ENCODE data around the gene BEST1.
"Not testable (repeated sequence)": the region's sequence is repeated elsewhere in the genome, so short reads cannot be mapped to it uniquely, and the experiment has no call there.

Gene BEST1

DNA sequence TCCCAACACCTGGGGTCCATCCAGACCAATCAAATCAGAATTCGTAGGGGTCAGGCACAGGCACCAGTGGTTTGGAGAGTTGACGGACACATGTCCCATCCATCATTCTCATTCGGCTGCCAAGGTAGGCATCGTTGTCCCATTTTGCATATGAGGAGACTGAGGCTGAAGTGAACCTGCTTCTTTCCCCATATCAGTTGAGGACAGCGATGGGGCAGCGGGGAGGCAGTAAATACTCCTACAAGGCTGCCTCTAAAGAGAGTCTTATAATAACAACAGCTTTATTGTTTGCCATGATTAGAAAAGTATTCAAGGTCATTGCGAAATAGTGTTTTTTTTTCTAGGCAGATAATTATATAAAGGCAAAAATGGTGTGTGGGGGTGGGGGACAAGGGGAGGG is 1.6 kb upstream of the BEST1 start:
- DNase-seq (ENCODE audit: low spot score), result no peak

- peak; percentile 98 for DNase-seq (ENCODE audit: low spot score)
Measured at GRCh38 chr11:61949169-61950034, 749 bp upstream of the BEST1 start.

DNA sequence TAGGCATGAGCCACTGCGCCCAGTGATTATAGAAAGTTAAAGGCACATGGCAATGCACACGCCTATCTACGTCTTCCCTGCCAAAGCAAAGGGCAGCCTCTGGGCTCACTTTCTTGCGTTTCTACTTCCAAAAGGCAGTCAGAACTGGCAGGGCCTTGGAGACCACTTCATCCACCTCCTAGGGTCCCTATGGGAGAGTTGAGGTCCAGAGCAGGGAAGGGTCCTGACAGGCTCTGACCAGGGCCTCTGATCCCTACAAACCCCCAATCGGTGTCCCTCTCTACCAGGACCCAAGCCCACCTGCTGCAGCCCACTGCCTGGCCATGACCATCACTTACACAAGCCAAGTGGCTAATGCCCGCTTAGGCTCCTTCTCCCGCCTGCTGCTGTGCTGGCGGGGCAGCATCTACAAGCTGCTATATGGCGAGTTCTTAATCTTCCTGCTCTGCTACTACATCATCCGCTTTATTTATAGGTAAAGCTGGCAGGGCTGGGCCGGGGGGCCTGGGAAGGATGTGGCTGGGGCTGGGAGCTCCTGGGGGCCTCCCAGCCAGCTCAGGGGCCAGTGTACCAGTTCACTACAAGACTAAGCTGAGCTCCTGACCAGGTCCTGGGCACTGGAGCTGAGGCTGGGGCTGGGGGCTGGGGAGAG is 1.5 kb downstream of the BEST1 start:
- DNase-seq (ENCODE audit: low spot score), result no peak

- DNase-seq (ENCODE audit: low spot score), result no peak
Measured at GRCh38 chr11:61952882-61953281, 2.7 kb downstream of the BEST1 start.

- not testable (repeated sequence) for DNase-seq (ENCODE audit: low spot score)
Measured at GRCh38 chr11:61953632-61954031, 3.5 kb downstream of the BEST1 start.

GRCh38 chr11:61954106-61954850 is 4.1 kb downstream of the BEST1 start:
- DNase-seq (ENCODE audit: low spot score), result no peak

DNA sequence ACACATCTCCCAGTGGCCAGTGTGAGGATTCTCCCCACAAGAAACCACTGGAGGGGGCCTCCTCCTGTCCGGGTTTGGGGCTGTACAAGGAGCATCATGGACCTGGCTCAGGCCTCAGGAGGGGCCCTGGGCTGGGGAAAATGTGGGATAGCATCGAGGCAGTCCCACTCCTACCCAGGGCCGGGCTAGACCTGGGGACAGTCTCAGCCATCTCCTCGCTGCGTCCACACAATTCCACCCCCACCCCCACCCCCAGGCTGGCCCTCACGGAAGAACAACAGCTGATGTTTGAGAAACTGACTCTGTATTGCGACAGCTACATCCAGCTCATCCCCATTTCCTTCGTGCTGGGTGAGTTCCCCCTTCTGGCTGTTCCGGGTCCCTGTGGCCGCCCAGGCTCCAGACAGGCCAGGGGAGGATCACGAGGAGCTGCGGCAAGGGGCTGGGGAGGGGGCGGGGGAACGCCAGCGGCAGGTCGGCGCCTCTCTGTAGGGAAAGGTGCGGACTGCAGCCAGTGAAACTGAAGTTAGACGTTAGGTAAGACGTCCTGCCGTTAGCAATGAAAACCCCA is 4.8 kb downstream of the BEST1 start:
- no peak for DNase-seq (ENCODE audit: low spot score)

GRCh38 chr11:61955422-61956135 is 5.4 kb downstream of the BEST1 start:
- no peak for DNase-seq (ENCODE audit: low spot score)

DNA sequence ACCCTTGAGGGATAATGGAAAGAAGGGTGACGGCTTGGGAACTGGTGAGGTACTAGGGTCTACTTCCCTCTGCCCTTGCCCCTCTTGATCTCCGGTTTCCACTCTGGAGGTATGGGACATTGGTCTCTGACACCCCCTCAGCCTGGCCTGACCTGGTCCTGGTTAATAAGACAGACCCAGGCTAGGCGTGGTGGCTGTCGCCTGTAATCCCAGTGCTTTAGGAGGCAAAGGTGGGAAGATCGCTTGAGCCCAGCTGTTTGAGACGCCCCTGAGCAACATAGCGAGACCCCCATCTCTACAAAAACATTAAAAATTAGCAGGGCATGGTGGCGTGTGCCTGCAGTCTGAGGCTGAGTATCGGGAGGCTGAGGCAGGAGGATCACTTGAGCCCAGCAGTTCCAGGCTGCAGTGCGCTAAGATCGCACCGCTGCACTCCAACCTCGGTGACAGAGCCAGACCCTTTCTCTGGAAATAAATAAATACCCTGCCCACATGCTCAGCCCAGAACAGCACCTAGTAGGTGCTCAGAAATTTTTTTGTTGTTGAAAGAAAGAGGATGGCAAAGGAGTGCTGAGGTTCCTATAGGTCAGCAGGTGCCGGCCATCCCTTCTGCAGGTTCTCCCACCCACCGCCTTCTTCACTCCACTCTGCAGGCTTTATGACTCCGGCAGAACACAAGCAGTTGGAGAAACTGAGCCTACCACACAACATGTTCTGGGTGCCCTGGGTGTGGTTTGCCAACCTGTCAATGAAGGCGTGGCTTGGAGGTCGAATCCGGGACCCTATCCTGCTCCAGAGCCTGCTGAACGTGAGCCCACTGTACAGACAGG is 6.3 kb downstream of the BEST1 start:
- no peak for DNase-seq (ENCODE audit: low spot score)

DNA sequence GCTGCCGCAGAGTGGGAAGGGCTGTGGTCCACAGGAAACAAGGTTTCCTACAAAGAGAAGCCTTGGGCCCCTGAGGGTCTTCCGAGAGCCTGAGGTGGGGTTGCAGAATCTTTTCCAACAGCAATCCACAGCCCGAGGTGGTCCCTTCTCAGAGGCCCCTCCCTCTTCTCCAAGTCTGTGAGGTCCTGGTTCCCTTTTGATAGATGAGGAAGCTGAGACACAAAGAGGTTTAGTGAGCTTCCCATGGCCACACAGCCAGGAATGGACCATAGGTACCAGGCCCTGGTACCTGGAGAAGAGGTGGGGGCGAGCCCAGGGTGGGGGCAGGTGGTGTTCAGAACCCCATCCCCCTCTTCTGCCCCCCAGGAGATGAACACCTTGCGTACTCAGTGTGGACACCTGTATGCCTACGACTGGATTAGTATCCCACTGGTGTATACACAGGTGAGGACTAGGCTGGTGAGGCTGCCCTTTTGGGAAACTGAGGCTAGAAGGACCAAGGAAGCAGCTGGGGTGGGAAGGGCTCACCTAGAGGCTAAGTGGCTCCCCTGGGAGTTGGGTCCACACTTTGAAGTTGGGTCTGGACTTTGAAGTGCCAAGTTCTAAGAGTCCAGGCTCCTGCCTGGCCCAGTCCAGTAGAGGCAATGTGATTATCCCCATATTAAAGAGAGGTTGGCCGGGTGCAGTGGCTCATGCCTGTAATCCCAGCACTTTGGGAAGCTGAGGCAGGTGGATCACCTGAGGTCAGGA is 7.0 kb downstream of the BEST1 start:
- no peak for DNase-seq (ENCODE audit: low spot score)

GRCh38 chr11:61958590-61958989 is 8.4 kb downstream of the BEST1 start:
- DNase-seq (ENCODE audit: low spot score), result no peak

- no peak for DNase-seq (ENCODE audit: low spot score)
Measured at GRCh38 chr11:61959114-61959513, 9.0 kb downstream of the BEST1 start.

DNA sequence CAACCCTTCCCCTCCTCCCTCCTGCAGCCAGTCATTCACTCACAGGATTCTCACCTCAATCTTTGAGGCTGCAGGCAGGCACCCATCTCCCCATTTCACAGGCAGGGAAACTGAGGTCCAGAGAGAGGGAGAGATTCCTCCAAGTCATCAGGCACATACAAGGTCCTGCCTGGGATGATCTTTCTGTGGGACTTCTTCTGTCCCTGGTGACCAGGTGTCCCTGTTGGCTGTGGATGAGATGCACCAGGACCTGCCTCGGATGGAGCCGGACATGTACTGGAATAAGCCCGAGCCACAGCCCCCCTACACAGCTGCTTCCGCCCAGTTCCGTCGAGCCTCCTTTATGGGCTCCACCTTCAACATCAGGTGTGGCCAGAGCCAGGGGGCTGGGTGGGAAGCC is 9.5 kb downstream of the BEST1 start:
- DNase-seq (ENCODE audit: low spot score), result no peak

GRCh38 chr11:61960532-61960931 is 10.4 kb downstream of the BEST1 start:
- no peak for DNase-seq (ENCODE audit: low spot score)

DNA sequence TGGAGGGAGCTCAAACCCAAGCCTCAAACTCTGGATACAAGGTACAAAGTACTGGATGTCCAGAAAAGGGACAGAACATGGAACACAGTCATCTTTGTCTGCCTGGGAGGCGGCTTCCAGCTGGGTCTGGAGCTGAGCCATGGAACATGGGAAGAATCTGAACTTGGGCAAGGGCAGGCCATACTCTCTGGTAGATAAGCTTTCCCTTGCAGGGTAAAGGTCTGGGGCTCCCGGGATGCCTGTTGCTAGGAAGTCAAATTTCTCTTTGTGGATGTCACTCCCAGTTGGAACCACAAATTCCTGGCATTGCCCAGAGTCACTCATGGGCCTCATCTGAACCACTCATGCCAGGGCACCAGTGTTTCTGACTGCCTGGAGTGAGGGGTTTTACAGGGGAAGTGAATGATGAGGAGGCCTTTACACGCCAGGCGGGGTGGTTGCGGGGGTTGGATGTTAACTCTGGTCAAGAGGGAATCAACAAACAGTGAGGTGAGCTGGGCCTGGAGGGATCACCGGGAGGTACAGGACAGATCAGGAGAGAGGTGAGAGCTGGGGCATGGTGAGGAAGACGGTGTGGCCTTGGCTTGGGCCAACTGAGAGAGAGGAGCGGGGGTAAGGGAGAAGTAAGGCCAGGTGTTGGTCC is 11.5 kb downstream of the BEST1 start:
- peak; percentile 46 for DNase-seq (ENCODE audit: low spot score)

DNA sequence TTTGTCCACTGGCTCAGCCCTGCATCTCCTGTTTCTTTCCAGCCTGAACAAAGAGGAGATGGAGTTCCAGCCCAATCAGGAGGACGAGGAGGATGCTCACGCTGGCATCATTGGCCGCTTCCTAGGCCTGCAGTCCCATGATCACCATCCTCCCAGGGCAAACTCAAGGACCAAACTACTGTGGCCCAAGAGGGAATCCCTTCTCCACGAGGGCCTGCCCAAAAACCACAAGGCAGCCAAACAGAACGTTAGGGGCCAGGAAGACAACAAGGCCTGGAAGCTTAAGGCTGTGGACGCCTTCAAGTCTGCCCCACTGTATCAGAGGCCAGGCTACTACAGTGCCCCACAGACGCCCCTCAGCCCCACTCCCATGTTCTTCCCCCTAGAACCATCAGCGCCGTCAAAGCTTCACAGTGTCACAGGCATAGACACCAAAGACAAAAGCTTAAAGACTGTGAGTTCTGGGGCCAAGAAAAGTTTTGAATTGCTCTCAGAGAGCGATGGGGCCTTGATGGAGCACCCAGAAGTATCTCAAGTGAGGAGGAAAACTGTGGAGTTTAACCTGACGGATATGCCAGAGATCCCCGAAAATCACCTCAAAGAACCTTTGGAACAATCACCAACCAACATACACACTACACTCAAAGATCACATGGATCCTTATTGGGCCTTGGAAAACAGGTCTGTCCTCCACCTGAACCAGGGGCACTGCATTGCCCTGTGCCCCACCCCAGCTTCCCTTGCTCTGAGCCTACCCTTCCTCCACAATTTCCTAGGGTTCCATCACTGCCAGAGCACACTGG is 12.3 kb downstream of the BEST1 start:
- DNase-seq (ENCODE audit: low spot score), result peak; percentile 46

GRCh38 chr11:61963016-61963281 is 12.8 kb downstream of the BEST1 start:
- DNase-seq (ENCODE audit: low spot score), result peak; percentile 39

DNA sequence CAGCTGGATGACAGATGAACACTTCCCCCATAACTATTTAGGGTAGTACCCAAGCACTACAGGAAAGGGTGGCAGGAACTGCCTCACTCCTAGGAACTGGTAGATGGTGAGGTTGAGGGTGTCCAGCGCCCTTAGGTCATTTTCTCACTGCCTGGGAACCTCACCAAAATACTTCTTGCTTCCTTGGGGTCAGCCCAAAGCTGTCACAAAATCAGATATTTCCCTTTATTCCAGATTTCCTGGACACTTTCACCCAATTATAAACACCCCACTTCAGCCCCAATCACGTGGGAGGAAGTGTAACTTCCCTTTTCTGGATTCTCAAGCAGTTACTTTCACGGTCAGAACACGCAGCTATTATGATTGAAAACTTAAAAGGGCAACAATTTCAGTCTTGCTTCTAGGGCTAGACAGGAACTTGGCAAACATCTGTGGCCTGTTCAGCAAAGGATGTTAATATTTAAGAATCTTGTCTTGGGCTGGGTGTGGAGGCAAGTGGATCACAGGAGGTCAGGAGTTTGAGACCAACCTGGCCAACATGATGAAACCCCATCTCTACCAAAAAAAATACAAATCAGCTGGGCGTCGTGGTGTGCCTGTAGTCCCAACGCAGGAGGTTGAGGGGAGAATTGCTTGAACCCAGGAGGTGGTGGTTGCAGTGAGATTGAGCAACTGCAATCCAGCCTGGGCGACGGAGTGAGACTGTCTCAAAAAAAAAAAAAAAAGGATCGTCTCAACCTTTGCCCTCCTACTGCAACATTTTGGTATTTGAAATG is 13.3 kb downstream of the BEST1 start:
- no peak for DNase-seq (ENCODE audit: low spot score)

Data from cerebellar cortex (tissue), 1 donor.